ENCODE measurements around the gene CHST9.

Gene CHST9

GRCh38 chr18:26868968-26869586, 316.0 kb downstream of the CHST9 start:
- DNase-seq (ENCODE audit: extremely low read depth, low read depth) = no peak
- H3K4me3 ChIP-seq (replicated peaks; ENCODE audit: low read depth, low read length) = no peak overlapping the region
- TF ChIP-seq CTCF (IDR thresholded peaks at IDR 0.05; ENCODE audit: low read depth, low read length, missing control alignments) = no peak

- no peak for DNase-seq (ENCODE audit: extremely low read depth, low read depth)
- TF ChIP-seq CTCF (IDR thresholded peaks at IDR 0.05; ENCODE audit: low read depth, low read length, missing control alignments) = no peak
- no peak overlapping the region for H3K4me3 ChIP-seq (replicated peaks; ENCODE audit: low read depth, low read length)
Observed at GRCh38 chr18:26867471-26867870, 317.6 kb downstream of the CHST9 start.

- no peak for TF ChIP-seq CTCF (IDR thresholded peaks at IDR 0.05; ENCODE audit: low read depth, low read length, missing control alignments)
- no peak for DNase-seq (ENCODE audit: extremely low read depth, low read depth)
- H3K4me3 ChIP-seq (replicated peaks; ENCODE audit: low read depth, low read length) = no peak within 1 kb of the TSS
Observed at GRCh38 chr18:26865557-26865956, 319.6 kb downstream of the CHST9 start, which contains the start of gene AQP4. AQP4 (minus strand) TSS chr18:26865707; CDS start chr18:26865689, 18 bp downstream.

- no peak for TF ChIP-seq CTCF (IDR thresholded peaks at IDR 0.05; ENCODE audit: low read depth, low read length, missing control alignments)
- no peak overlapping the region for H3K4me3 ChIP-seq (replicated peaks; ENCODE audit: low read depth, low read length)
- no peak for DNase-seq (ENCODE audit: extremely low read depth, low read depth)
Observed at GRCh38 chr18:26864658-26865057, 320.4 kb downstream of the CHST9 start.

- DNase-seq (ENCODE audit: extremely low read depth, low read depth) = no peak
- no peak overlapping the region for H3K4me3 ChIP-seq (replicated peaks; ENCODE audit: low read depth, low read length)
- TF ChIP-seq CTCF (IDR thresholded peaks at IDR 0.05; ENCODE audit: low read depth, low read length, missing control alignments) = no peak
Observed at GRCh38 chr18:26863921-26864497, 321.1 kb downstream of the CHST9 start.

- TF ChIP-seq CTCF (IDR thresholded peaks at IDR 0.05; ENCODE audit: low read depth, low read length, missing control alignments) = no peak
- H3K4me3 ChIP-seq (replicated peaks; ENCODE audit: low read depth, low read length) = no peak overlapping the region
- DNase-seq (ENCODE audit: extremely low read depth, low read depth) = no peak
Observed at GRCh38 chr18:26863122-26863879, 321.8 kb downstream of the CHST9 start.

All from HFF-Myc (cell line).